Activated naive CD8-positive, alpha-beta T cell treated with anti-CD3 and anti-CD28 coated beads, Interleukin-2, amount 50 U/mL, for 16 hours (primary cell): ENCODE data around the gene CRELD1.

Source experiments
- DNase-seq: peaks from one replicate; pipeline ENCODE4 v3.0.0-alpha.2; 2020; ENCODE audit warnings: low read depth, low spot score

The CRELD1 gene

GRCh38 chr3:9903238-9903624 lies 30.4 kb upstream of the CRELD1 start:
- DNase-seq: no peak

DNA sequence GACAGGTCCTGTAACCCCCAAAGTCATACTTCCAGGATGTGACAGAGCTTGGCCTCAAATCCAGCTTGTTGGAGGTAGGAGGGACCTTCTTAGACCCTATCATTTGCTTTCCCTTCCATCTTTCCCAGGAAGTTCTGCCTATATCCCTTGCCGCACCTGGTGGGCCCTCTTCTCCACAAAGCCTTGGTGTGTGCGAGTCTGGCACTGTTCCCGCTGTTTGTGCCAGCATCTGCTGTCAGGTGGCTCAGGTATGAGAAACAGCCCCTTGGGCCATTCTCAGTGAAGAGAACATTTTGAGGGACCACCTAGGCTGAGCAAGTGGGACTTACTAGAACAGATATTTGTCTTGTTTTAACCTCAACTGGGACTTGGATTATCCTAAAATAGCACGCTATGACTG lies 29.7 kb upstream of the CRELD1 start:
- DNase-seq: no peak

DNA sequence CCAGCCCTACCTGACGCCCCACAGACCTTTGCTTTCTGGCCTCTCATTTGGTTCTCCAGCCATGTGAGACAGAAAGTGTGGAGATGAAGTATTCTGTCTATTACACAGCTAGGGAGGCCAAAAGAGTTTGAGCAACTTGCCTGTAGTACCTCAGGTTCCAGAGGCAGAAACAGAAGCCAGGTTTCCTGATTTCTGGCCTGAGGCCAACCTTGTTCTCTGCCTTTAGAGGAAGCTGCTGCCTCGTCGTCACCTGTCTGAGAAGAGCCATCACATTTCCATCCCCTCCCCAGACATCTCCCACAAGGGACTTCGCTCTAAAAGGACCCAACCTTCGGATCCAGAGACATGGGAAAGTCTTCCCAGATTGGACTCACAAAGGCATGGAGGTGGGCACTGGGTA lies 27.2 kb upstream of the CRELD1 start:
- no peak for DNase-seq

DNA sequence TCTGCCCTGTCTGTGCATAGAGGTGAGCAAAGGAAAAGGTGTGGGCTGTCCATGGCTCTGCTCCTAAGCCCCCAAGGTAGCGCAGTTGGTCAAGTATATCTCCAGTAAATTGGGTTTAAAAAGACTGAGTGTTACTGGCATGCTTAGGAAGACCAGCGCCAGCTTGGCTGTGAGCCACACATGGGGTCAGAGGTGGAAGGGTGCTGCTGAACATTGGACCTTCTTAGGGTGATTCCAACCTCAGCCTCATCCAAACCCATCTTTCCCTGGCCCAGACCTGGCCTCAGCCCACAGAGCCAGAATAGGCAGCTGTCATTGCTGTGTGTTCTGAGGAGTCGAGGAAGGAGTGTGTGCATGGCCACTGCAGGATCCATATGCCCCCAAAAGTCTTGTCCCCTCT lies 25.3 kb upstream of the CRELD1 start:
- no peak for DNase-seq

DNA sequence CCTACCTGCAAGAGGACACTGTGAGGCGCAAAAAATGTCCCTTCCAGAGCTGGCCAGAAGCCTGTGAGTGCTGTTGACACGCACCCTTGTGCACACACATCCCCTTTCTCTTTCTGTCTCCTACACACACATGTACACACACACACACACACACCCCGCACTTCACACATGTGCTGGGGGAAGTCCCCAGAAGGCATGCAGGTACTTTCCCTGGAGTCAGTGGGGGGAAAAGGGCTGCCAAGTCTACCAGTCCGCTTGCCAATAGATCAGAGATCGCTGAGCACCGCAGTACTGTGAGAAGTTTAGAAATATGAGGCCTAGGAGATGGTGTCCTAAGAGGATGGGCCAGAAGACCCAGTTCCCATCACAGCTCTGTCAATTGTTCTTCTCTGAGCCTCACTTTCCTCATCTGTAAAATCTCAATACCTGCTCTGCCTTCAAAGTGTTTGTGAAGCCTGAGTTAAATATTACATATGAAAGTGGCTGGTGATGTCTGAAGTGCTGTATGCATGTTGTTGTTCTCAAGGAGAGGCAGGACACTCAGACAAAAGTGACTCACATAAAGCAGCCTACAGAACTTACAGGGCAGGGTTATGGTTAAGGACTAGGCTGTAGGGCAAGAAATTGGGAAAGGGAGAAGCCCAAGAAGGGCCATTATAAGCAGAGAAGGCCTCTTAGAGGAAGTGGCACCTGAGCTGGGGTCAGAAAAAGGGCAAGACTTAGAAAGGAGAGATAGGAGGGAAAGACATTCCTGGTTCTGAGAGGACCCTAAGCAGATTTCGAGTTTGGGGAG lies 24.2 kb upstream of the CRELD1 start:
- no peak for DNase-seq

- DNase-seq: no peak
These were observed 21.8 kb upstream of the CRELD1 start for GRCh38 chr3:9911863-9912262.

DNA sequence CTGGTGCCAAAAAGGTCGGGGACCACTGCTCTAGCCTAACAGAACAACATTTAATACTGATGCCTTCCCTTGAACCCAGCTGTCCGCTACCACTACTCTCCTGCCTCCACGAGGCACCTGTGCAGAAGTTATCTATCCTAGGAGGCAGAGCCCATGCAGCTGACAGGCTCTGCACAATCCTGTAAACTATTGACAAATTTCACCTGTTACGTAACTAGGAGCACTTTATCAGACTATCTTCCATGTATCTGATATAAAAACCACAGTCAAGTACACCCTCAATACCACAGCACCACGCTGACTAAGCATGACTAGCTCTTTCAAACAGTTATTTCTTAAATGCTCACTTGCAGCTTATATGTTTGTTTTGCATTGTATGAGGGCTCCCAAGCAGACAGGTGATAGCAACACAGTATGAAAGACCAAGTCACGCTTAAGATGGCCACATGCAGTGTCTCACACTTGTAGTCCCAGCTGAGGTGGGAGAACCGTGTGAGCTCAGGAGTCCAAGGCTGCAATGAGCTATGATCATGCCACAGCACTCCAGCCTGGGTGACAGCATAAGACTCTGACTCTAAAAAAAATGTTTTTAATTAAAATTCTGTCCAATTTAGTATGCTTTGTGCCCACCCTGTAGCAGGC lies 21.2 kb upstream of the CRELD1 start:
- DNase-seq: no peak

DNA sequence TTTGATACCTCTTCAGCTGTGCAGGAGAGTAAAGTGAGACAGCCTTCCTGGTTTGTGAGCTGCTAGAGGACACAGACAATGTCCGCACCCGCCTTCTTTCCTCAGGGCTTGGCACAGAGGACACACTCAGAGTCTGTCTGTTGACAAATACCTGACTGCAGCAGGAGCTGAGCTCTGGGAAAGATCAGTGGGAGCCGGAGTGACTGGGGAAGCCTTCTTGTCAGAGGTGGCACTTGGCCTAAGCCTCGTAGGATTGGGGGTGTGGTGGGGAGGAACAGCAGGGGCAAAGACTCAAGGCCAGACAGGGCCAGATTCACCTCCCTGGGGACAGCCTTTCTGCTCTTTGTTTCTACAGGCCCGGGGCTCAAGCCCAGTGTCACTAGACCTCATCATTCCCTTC lies 20.0 kb upstream of the CRELD1 start:
- no peak for DNase-seq

- no peak for DNase-seq
These were observed 19.6 kb upstream of the CRELD1 start for GRCh38 chr3:9914011-9914410.

DNA sequence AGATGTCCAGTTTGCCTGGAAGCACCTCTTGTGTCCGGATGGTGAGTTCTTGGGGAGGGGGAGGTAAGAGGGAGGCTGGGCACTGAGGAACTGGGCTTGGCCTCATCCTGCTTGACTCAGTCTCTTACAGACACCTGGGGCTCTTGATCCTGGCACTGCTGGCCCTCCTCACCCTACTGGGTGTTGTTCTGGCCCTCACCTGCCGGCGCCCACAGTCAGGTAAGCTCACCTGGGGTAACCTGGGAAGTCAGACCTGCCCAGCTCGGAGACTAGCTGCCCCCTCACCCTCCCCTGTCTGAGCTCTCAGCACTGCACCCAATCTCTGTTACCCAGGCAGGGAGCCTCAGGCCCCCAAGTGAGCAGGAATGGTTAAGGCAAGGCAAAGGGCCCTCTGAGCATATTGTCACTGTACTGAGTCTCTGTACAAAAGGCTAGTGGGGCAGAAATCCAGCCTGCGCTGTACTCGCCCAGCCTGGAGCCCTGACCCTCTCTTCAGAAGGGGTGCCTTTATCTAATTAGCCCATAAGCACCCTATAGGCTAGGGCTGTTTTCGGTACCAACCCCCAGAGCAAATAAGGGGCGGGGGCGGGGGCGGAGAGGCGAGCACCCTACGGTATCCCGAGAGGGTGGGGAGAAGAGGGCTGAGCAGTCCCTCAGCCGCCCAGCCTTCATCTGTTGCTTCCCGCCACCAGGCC lies 18.9 kb upstream of the CRELD1 start:
- no peak for DNase-seq

DNA sequence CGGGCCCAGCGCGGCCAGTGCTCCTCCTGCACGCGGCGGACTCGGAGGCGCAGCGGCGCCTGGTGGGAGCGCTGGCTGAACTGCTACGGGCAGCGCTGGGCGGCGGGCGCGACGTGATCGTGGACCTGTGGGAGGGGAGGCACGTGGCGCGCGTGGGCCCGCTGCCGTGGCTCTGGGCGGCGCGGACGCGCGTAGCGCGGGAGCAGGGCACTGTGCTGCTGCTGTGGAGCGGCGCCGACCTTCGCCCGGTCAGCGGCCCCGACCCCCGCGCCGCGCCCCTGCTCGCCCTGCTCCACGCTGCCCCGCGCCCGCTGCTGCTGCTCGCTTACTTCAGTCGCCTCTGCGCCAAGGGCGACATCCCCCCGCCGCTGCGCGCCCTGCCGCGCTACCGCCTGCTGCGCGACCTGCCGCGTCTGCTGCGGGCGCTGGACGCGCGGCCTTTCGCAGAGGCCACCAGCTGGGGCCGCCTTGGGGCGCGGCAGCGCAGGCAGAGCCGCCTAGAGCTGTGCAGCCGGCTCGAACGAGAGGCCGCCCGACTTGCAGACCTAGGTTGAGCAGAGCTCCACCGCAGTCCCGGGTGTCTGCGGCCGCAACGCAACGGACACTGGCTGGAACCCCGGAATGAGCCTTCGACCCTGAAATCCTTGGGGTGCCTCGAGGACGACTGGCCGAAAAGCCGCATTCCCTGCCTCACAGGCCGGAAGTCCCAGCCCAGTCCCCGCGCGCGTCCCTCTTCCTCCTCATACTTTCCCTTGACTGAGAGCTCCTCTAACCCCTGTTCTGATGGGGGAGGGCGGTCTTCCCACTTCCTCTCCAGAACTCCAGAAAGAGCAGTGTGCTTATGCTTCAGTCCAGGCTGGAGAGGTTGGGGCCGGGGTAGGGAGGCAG lies 18.1 kb upstream of the CRELD1 start:
- no peak for DNase-seq

DNA sequence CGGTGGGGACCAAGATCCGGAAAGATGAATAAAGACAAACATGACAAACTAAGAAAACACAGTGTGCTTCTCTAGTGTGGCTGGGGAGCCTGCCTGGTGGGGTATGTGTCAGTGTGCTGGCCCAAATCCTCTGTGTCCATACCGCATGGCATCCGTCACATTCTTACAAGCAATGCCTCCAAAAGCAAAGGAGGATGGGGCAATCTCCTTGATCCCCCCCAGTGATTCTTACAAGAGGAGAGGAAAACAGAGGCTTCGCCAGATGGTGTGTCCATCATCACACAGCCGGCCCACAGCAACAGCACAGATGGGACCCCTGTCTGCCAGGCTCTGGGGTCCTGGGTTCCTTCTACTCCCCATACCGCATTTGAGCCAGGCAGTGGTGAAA lies 17.3 kb upstream of the CRELD1 start:
- DNase-seq: no peak

DNA sequence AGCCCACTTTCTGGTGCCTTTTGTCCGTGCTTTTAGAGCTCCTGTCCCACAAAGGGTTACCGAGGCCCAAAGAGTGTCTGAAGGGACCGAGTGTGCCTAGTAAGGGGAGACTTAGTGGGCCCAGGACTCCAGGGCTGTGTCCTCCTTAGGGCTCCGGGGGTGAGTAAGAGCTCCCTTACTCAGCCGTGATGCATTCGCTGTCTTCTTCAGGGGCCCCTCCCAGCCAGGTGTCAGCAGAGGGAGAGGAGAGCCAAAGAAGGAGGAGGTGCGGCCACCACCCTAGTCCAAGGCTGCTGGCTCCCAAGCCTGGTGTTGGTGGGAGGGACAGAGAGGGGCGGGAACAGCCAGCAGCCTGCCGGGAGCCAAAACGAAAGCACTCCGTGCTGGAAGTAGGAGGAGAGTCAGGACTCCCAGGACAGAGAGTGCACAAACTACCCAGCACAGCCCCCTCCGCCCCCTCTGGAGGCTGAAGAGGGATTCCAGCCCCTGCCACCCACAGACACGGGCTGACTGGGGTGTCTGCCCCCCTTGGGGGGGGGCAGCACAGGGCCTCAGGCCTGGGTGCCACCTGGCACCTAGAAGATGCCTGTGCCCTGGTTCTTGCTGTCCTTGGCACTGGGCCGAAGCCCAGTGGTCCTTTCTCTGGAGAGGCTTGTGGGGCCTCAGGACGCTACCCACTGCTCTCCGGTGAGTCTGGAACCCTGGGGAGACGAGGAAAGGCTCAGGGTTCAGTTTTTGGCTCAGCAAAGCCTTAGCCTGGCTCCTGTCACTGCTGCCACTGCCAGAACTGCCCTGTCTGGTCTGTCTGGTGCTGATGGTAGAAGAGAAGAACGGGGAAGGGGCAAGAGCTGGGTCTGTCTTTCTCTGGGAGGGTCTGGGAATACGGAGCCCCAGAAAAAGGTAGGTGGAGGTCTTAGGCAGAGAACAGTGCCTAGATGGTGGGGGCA lies 16.6 kb upstream of the CRELD1 start, which contains the start of gene IL17RC:
TSS of gene IL17RC (plus strand) at position 365 of the 947 bp plus-strand sequence. CDS start at position 583, 218 bp downstream.
- no peak for DNase-seq

- no peak for DNase-seq
These were observed 15.8 kb upstream of the CRELD1 start for GRCh38 chr3:9917820-9918219.

- no peak for DNase-seq
These were observed 15.2 kb upstream of the CRELD1 start for GRCh38 chr3:9918261-9919038.

DNA sequence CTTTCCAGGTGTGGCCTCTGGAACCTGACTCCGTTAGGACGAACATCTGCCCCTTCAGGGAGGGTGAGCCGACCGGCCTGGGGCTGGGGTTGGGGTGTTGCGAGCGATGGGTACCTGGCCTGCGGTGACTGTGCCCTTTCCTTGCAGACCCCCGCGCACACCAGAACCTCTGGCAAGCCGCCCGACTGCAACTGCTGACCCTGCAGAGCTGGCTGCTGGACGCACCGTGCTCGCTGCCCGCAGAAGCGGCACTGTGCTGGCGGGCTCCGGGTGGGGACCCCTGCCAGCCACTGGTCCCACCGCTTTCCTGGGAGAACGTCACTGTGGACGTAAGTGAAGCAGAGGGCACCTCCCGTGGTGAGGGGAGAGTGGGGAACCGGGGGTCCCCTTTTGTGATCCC lies 5.5 kb upstream of the CRELD1 start:
- DNase-seq: no peak

DNA sequence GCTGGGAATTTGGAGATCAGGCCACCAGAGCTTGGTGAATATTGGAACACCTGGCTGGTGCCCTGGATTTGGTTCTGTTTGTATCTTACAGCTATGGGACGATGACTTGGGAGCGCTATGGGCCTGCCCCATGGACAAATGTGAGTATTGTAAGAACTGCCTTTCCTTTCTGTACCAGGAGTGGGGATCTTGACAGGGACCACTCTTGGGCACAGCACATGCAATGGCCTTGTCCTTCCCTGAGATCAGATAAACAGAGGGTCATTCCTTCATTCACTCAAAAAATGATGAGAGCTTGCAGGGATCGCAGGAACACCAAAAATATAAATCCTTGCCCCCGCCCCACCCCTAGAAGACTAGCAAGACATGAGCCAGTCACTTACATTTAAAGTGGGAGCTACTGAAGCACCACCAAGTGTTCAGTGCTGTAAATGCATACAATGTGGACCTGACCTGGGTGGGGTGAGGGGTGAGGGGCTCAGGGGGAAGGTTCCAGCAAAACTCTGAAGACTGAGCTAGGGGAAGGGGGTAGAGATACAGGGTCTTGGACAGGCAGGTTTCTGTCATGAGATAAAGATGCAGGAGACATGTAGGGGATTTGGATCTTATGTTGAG lies 2.7 kb upstream of the CRELD1 start:
- no peak for DNase-seq

GRCh38 chr3:9932535-9932842 lies 1.1 kb upstream of the CRELD1 start:
- DNase-seq: no peak

DNA sequence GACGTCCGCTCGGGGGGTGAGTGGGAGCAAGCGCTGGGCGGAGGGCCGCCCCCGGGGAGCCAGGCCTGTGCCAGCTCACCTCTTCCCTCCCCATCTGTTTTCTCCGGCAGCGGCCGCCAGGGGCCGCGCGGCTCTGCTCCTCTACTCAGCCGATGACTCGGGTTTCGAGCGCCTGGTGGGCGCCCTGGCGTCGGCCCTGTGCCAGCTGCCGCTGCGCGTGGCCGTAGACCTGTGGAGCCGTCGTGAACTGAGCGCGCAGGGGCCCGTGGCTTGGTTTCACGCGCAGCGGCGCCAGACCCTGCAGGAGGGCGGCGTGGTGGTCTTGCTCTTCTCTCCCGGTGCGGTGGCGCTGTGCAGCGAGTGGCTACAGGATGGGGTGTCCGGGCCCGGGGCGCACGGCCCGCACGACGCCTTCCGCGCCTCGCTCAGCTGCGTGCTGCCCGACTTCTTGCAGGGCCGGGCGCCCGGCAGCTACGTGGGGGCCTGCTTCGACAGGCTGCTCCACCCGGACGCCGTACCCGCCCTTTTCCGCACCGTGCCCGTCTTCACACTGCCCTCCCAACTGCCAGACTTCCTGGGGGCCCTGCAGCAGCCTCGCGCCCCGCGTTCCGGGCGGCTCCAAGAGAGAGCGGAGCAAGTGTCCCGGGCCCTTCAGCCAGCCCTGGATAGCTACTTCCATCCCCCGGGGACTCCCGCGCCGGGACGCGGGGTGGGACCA lies 632 bp upstream of the CRELD1 start:
- peak; percentile 81 for DNase-seq
